C4-2B (cell line): Measurements from ENCODE around the gene HS3ST6.
A peak's percentile ranks its signal among the peaks of the same experiment; 100 is the strongest.
"Not testable (repeated sequence)": the region's sequence is repeated elsewhere in the genome, so short reads cannot be mapped to it uniquely, and the experiment has no call there.

Experiments used
- H3K27ac ChIP-seq: fragments of 450-650 bp; 2 replicates; pipeline ENCODE4 v1.5.1; 2017
- CTCF ChIP-seq: fragments of 450-650 bp; conservative IDR thresholded peaks from 2 replicates; pipeline ENCODE4 v1.5.1; 2017; ENCODE audit warnings: mild to moderate bottlenecking
- ZFX ChIP-seq: fragments of 450-650 bp; IDR thresholded peaks from 2 replicates; pipeline ENCODE4 v1.6.1; 2017

HS3ST6 gene

GRCh38 chr16:1942810-1943726, 24.9 kb upstream of the HS3ST6 start, which contains the start of gene MSRB1:
Gene MSRB1 (minus strand): TSS chr16:1943199. CDS start chr16:1943156, 43 bp downstream.
- TF ChIP-seq ZFX (no peak), CTCF (no peak)
- H3K27ac ChIP-seq, result peak within 1 kb of the TSS; percentile 85

- no peak for TF ChIP-seq CTCF
- TF ChIP-seq ZFX, result no peak
- H3K27ac ChIP-seq, result peak overlapping the region; percentile 85
Measured at GRCh38 chr16:1942047-1942809, 24.0 kb upstream of the HS3ST6 start.

GRCh38 chr16:1941162-1942046, 23.2 kb upstream of the HS3ST6 start:
- no peak for TF ChIP-seq ZFX
- peak overlapping the region; percentile 85 for H3K27ac ChIP-seq

- no peak overlapping the region for H3K27ac ChIP-seq
- TF ChIP-seq ZFX, result no peak
Measured at GRCh38 chr16:1940273-1941161, 22.3 kb upstream of the HS3ST6 start.

- not testable (repeated sequence) for H3K27ac ChIP-seq
Measured at GRCh38 chr16:1939833-1940232, 21.6 kb upstream of the HS3ST6 start.

GRCh38 chr16:1938910-1939309, 20.7 kb upstream of the HS3ST6 start:
- TF ChIP-seq ZFX (no peak), CTCF (no peak)

GRCh38 chr16:1938316-1938715, 20.1 kb upstream of the HS3ST6 start:
- H3K27ac ChIP-seq, result no peak overlapping the region
- TF ChIP-seq CTCF, result no peak
- TF ChIP-seq ZFX, result no peak

More at GRCh38 chr16:1938910-1939309, 20.7 kb upstream of the HS3ST6 start:
- H3K27ac ChIP-seq, result no peak overlapping the region

- no peak overlapping the region for H3K27ac ChIP-seq
- TF ChIP-seq ZFX, result no peak
- no peak for TF ChIP-seq CTCF
Measured at GRCh38 chr16:1936945-1937479, 18.8 kb upstream of the HS3ST6 start.
